GM04503 (cell line): ENCODE data around the gene UACA.
"Not testable (repeated sequence)": the region's sequence is repeated elsewhere in the genome, so short reads cannot be mapped to it uniquely, and the experiment has no call there.

ENCODE experiments used
- DNase-seq: peaks from one replicate; pipeline ENCODE4 v3.0.0-alpha.2; 2012; ENCODE audit warnings: low read depth

UACA gene

GRCh38 chr15:70757627-70758026 is 5.7 kb downstream of the UACA start:
- DNase-seq, result no peak

- no peak for DNase-seq
Observed at GRCh38 chr15:70754862-70755261, 8.5 kb downstream of the UACA start.

- no peak for DNase-seq
Observed at GRCh38 chr15:70753101-70753829, 10.1 kb downstream of the UACA start.

GRCh38 chr15:70752193-70752635 is 11.1 kb downstream of the UACA start:
- no peak for DNase-seq

GRCh38 chr15:70750203-70750869 is 13.0 kb downstream of the UACA start:
- DNase-seq, result no peak

- no peak for DNase-seq
Observed at GRCh38 chr15:70748281-70748747, 15.0 kb downstream of the UACA start.

- DNase-seq, result not testable (repeated sequence)
Observed at GRCh38 chr15:70746598-70746997, 16.8 kb downstream of the UACA start.

GRCh38 chr15:70742928-70743327 is 20.4 kb downstream of the UACA start:
- DNase-seq, result no peak

GRCh38 chr15:70741677-70742293 is 21.6 kb downstream of the UACA start:
- no peak for DNase-seq

- no peak for DNase-seq
Observed at GRCh38 chr15:70741107-70741531, 22.2 kb downstream of the UACA start.

- DNase-seq, result not testable (repeated sequence)
Observed at GRCh38 chr15:70735040-70735439, 28.3 kb downstream of the UACA start.

- no peak for DNase-seq
Observed at GRCh38 chr15:70729164-70729563, 34.2 kb downstream of the UACA start.

GRCh38 chr15:70726753-70727152 is 36.6 kb downstream of the UACA start:
- no peak for DNase-seq

- no peak for DNase-seq
Observed at GRCh38 chr15:70723927-70724326, 39.4 kb downstream of the UACA start.

- DNase-seq, result no peak
Observed at GRCh38 chr15:70723122-70723422, 40.3 kb downstream of the UACA start.

- no peak for DNase-seq
Observed at GRCh38 chr15:70722266-70723121, 40.9 kb downstream of the UACA start.

GRCh38 chr15:70720228-70721016 is 42.9 kb downstream of the UACA start:
- no peak for DNase-seq

GRCh38 chr15:70717237-70717793 is 46.0 kb downstream of the UACA start:
- no peak for DNase-seq

- no peak for DNase-seq
Observed at GRCh38 chr15:70715840-70716485, 47.4 kb downstream of the UACA start.

- DNase-seq, result no peak
Observed at GRCh38 chr15:70714565-70714964, 48.8 kb downstream of the UACA start.

GRCh38 chr15:70714015-70714414 is 49.3 kb downstream of the UACA start:
- peak; percentile 65 for DNase-seq
